ENCODE results near the gene PPARA. TPM values are rescaled to one million over a fixed set of nuclear protein-coding genes. Genes with fewer than 3 reads are reported as not detected.
"Not testable (repeated sequence)": the region's sequence is repeated elsewhere in the genome, so short reads cannot be mapped to it uniquely, and the experiment has no call there.

Gene PPARA
- total and polyA plus RNA-seq, 2 donors (not counting 3 experiments of a cell fraction or from before 2014, with no cell fraction given), result 3.1 to 10.7 TPM

DNA sequence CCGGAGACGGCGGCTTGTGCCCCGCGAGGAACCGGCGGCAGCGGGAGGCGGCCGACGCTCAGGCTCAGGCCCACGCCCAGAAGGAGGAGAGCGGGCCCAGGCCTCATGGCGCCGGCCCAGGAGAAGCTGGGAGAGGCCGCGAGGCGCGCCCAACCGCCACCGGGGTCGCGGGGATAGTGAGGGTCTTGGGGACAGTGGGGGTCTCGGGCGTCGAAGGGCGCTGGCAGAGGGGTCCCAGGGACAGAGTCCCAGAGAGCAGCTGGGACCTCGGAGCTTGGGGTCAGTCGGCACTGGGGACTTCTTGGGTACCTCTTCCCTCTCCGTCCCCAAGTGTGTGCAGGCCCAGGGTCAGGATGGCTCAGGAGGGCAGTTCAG lies 112.9 kb downstream of the PPARA start, which contains the start of gene PKDREJ:
Gene PKDREJ, minus strand, starts transcription at position 128 of the 375 bp plus-strand sequence. Its CDS starts 21 bp downstream, at position 107.
- no peaks in the 10 kb centered on the region for H3K9me1 ChIP-seq (replicated peaks; ENCODE audit: control insufficient read depth, extremely low read depth, insufficient read depth, low read length)
- ChIA-PET POLR2A (no interaction called here), CTCF (interaction anchor here (0.6 to 3.6 kb wide), 6 partner anchors 9 to 140 kb away, joined by 3 to 11 read pairs (median 3); partner anchors contain the start of gene CDPF1)
- peaks cover 5% of the 10 kb centered on the region for H3K4me1 ChIP-seq (ENCODE audit: control insufficient read depth, extremely low read depth, insufficient read depth, low read length)
- FAIRE-seq (no peak), DNase-seq (ENCODE audit: low read depth, low spot score) (no peak)
- no peaks in the 10 kb centered on the region for H3K9me3 ChIP-seq (replicated peaks; ENCODE audit: control insufficient read depth, insufficient read depth, low read length)
- no peak within 1 kb of the TSS for H3K4me3 ChIP-seq (replicated peaks in 1 of 3; ENCODE audit: insufficient read depth in 1 of 3, low read depth in 1 of 3, low read length in 3 of 3)
- peaks cover under 1% of the 10 kb centered on the region for H3K79me2 ChIP-seq (ENCODE audit: control insufficient read depth, insufficient read depth, low read length)
- peaks cover 31 to 34% of the 10 kb centered on the region in 2 experiments for H3K27me3 ChIP-seq (ENCODE audit: control insufficient read depth in 2 of 2, insufficient read depth in 2 of 2, low read length in 2 of 2)
- H3K9ac ChIP-seq (replicated peaks; ENCODE audit: extremely low read depth, insufficient read depth, low read length), result no peak within 1 kb of the TSS
- H3K27ac ChIP-seq (ENCODE audit: insufficient read depth, low read depth, low read length), result no peak within 1 kb of the TSS
- TF ChIP-seq GATA2 (IDR thresholded peaks at IDR 0.05; ENCODE audit: insufficient read depth, insufficient read length, low read depth, low read length) (no peak), JUN (IDR thresholded peaks at IDR 0.05; ENCODE audit: borderline replicate concordance, insufficient read depth, insufficient read length, low read depth) (no peak), FOS (IDR thresholded peaks at IDR 0.05; ENCODE audit: borderline replicate concordance, insufficient read depth, low read length) (no peak), POLR2A (IDR thresholded peaks at IDR 0.05; ENCODE audit: low read depth, low read length) (no peak), MYC (IDR thresholded peaks at IDR 0.05; ENCODE audit: low read depth, low read length) (no peak), POLR2AphosphoS5 (IDR thresholded peaks at IDR 0.05; ENCODE audit: insufficient read depth, low read depth, low read length) (no peak)
- TF ChIP-seq, protein P1, sequence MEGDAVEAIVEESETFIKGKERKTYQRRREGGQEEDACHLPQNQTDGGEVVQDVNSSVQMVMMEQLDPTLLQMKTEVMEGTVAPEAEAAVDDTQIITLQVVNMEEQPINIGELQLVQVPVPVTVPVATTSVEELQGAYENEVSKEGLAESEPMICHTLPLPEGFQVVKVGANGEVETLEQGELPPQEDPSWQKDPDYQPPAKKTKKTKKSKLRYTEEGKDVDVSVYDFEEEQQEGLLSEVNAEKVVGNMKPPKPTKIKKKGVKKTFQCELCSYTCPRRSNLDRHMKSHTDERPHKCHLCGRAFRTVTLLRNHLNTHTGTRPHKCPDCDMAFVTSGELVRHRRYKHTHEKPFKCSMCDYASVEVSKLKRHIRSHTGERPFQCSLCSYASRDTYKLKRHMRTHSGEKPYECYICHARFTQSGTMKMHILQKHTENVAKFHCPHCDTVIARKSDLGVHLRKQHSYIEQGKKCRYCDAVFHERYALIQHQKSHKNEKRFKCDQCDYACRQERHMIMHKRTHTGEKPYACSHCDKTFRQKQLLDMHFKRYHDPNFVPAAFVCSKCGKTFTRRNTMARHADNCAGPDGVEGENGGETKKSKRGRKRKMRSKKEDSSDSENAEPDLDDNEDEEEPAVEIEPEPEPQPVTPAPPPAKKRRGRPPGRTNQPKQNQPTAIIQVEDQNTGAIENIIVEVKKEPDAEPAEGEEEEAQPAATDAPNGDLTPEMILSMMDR (IDR thresholded peaks at IDR 0.05; ENCODE audit: extremely low read depth in 1 of 2, insufficient read depth in 1 of 2, low read depth in 1 of 2, low read length in 2 of 2), result no peak
- TF ChIP-seq, protein P2, sequence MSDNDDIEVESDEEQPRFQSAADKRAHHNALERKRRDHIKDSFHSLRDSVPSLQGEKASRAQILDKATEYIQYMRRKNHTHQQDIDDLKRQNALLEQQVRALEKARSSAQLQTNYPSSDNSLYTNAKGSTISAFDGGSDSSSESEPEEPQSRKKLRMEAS (IDR thresholded peaks at IDR 0.05; ENCODE audit: insufficient read depth, insufficient read length), result no peak
- BruUV-seq (replicated peaks), result no TSS peak
- H3K4me2 ChIP-seq (ENCODE audit: insufficient read depth, low read length), result no peak within 1 kb of the TSS
- peak within 1 kb of the TSS; percentile 75 for H2AFZ ChIP-seq (ENCODE audit: low read depth, low read length)
- no peaks in the 10 kb centered on the region for H4K20me1 ChIP-seq (replicated peaks; ENCODE audit: control insufficient read depth, extremely low read depth, insufficient read depth, low read length)
- dilution Hi-C loops (cut with MboI; ENCODE audit: extremely low pct_ligation_motif_present, low sequenced_read_pairs) (no loop called here), intact Hi-C loops (cut with micrococcal nuclease) (no loop called here)
- H3K36me3 ChIP-seq (ENCODE audit: control insufficient read depth in 2 of 2, extremely low read depth in 1 of 2, insufficient read depth in 2 of 2, low read length in 2 of 2), result no peaks in the 10 kb centered on the region

DNA sequence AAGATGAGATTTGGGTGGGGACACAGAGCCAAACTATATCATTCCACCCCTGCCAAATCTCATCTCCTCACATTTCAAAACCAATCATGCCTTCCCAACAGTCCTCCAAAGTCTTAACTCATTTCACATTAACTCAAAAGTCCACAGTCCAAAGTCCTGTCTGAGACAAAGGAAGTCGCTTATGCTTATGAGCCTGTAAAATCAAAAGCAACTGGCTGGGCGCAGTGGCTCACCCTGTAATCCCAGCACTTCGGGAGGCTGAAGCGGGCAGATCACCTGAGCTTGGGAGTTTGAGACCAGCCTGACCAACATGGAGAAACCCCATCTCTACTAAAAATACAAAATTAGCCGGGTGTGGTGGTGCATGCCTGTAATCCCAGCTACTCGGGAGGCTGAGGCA lies 114.2 kb downstream of the PPARA start:
- DNase-seq (ENCODE audit: low read depth, low spot score); H3K79me2 ChIP-seq (ENCODE audit: control insufficient read depth, insufficient read depth, low read length); H3K9me1 ChIP-seq (replicated peaks; ENCODE audit: control insufficient read depth, extremely low read depth, insufficient read depth, low read length); dilution Hi-C loops (cut with MboI; ENCODE audit: extremely low pct_ligation_motif_present, low sequenced_read_pairs); H3K9ac ChIP-seq (replicated peaks; ENCODE audit: extremely low read depth, insufficient read depth, low read length); BruUV-seq (replicated peaks); H3K36me3 ChIP-seq (ENCODE audit: control insufficient read depth in 2 of 2, extremely low read depth in 1 of 2, insufficient read depth in 2 of 2, low read length in 2 of 2); H2AFZ ChIP-seq (ENCODE audit: low read depth, low read length); H3K27ac ChIP-seq (ENCODE audit: insufficient read depth, low read depth, low read length); intact Hi-C loops (cut with micrococcal nuclease); POLR2A ChIA-PET; H3K9me3 ChIP-seq (replicated peaks; ENCODE audit: control insufficient read depth, insufficient read depth, low read length); FAIRE-seq; CTCF ChIA-PET; H3K4me3 ChIP-seq (replicated peaks in 1 of 3; ENCODE audit: insufficient read depth in 1 of 3, low read depth in 1 of 3, low read length in 3 of 3); H4K20me1 ChIP-seq (replicated peaks; ENCODE audit: control insufficient read depth, extremely low read depth, insufficient read depth, low read length); H3K4me2 ChIP-seq (ENCODE audit: insufficient read depth, low read length): not testable (repeated sequence)
- Histone ChIP-seq H3K27me3 (ENCODE audit: control insufficient read depth in 2 of 2, insufficient read depth in 2 of 2, low read length in 2 of 2) (peaks cover 19 to 26% of the 10 kb centered on the region in 2 experiments), H3K4me1 (ENCODE audit: control insufficient read depth, extremely low read depth, insufficient read depth, low read length) (peaks cover 16% of the 10 kb centered on the region)

DNA sequence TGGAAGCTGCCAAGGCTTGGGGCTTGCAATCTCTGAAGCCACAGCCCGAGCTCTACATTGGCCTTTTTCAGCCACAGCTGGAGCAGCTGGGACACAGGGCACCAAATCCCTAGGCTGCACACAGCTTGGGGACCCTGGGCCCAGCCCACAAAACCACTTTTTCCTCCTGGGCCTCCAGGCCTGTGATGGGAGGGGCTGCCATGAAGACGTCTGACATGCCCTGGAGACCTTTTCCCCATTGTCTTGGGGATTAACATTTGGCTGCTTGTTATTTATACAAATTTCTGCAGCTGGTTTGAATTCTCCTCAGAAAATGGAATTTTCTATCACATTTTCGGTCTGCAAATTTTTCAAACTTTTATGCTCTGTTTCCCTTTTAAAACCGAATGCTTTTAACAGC lies 115.3 kb downstream of the PPARA start:
- H3K79me2 ChIP-seq (ENCODE audit: control insufficient read depth, insufficient read depth, low read length); H3K9me3 ChIP-seq (replicated peaks; ENCODE audit: control insufficient read depth, insufficient read depth, low read length); H3K4me2 ChIP-seq (ENCODE audit: insufficient read depth, low read length); H3K27ac ChIP-seq (ENCODE audit: insufficient read depth, low read depth, low read length); H2AFZ ChIP-seq (ENCODE audit: low read depth, low read length); CTCF ChIA-PET; dilution Hi-C loops (cut with MboI; ENCODE audit: extremely low pct_ligation_motif_present, low sequenced_read_pairs); POLR2A ChIA-PET; BruUV-seq (replicated peaks); H4K20me1 ChIP-seq (replicated peaks; ENCODE audit: control insufficient read depth, extremely low read depth, insufficient read depth, low read length); H3K4me3 ChIP-seq (replicated peaks in 1 of 3; ENCODE audit: insufficient read depth in 1 of 3, low read depth in 1 of 3, low read length in 3 of 3); DNase-seq (ENCODE audit: low read depth, low spot score); FAIRE-seq; H3K36me3 ChIP-seq (ENCODE audit: control insufficient read depth in 2 of 2, extremely low read depth in 1 of 2, insufficient read depth in 2 of 2, low read length in 2 of 2); H3K9me1 ChIP-seq (replicated peaks; ENCODE audit: control insufficient read depth, extremely low read depth, insufficient read depth, low read length); H3K9ac ChIP-seq (replicated peaks; ENCODE audit: extremely low read depth, insufficient read depth, low read length): not testable (repeated sequence)
- intact Hi-C loops (cut with micrococcal nuclease), result loop anchor here (5.0 kb wide), 1 partner anchor 268 kb away; no protein-coding TSS in a partner anchor
- Histone ChIP-seq H3K27me3 (ENCODE audit: control insufficient read depth in 2 of 2, insufficient read depth in 2 of 2, low read length in 2 of 2) (peaks cover 15 to 17% of the 10 kb centered on the region in 2 experiments), H3K4me1 (ENCODE audit: control insufficient read depth, extremely low read depth, insufficient read depth, low read length) (peaks cover 20% of the 10 kb centered on the region)
